LNCAP (cell line): Measurements from ENCODE around the gene CD34.

Source experiments
- TF ChIP-seq, protein P1 (sequence below): fragments of 450-650 bp; IDR thresholded peaks from 2 replicates; pipeline ENCODE4 v1.5.1; 2017; ENCODE audit warnings: mild to moderate bottlenecking

The CD34 gene

DNA sequence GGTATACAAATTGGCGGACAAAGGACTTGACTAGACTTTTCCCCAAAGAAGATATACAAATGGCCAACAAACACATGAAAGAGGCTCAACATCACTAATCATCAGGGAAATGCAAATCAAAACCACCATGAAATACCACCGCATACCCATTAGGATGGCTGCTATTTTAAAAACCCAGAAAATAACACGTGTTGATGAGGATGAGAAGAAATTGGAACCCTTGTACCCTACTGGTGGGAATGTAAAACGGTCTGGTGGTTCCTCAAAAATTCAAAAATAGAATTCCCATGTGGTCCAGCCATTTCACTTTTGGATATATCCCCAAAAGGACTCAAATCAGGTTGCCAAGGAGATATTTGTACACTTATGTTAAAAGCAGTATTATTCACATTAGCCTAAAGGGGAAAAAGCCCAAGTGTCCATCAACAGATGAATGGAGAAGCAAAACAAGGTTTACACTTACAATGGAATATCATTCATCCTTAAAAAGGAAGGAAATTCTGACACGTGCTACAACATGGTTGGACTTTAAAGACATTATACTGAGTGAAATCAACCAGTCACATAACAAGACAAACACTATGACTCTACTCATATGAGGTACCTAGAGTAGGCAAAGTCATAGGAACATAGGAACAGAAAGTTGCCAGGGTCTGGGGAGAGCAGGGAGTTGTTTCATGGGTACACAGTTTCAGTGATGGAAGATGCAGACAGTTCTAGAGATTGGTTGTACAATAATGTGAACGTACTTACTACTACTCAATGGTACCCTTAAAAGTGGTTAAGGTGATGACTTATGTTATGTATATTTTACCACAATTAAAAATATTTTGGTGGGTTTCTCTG lies 17.0 kb downstream of the CD34 start:
- TF ChIP-seq, protein P1, sequence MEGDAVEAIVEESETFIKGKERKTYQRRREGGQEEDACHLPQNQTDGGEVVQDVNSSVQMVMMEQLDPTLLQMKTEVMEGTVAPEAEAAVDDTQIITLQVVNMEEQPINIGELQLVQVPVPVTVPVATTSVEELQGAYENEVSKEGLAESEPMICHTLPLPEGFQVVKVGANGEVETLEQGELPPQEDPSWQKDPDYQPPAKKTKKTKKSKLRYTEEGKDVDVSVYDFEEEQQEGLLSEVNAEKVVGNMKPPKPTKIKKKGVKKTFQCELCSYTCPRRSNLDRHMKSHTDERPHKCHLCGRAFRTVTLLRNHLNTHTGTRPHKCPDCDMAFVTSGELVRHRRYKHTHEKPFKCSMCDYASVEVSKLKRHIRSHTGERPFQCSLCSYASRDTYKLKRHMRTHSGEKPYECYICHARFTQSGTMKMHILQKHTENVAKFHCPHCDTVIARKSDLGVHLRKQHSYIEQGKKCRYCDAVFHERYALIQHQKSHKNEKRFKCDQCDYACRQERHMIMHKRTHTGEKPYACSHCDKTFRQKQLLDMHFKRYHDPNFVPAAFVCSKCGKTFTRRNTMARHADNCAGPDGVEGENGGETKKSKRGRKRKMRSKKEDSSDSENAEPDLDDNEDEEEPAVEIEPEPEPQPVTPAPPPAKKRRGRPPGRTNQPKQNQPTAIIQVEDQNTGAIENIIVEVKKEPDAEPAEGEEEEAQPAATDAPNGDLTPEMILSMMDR = no peak

DNA sequence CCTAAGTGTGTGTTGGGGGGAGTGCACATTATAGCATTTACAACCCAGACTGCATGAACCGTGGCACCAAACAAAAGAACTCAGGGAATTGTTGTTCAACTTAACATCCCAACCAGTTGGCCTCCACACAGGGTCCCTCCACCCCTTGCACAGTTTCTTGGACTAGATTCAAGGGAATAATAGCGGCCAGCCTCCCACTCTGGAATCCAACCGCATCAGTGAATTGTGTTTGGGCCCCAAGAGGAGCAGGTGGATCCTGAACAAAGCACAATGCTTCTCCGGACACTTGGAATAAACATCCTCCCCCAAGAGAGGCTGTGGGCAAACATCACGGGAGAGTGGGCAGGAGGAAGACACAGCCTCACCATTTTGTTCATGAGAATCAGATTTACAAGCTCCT lies 18.2 kb downstream of the CD34 start:
- TF ChIP-seq, protein P1 = no peak

DNA sequence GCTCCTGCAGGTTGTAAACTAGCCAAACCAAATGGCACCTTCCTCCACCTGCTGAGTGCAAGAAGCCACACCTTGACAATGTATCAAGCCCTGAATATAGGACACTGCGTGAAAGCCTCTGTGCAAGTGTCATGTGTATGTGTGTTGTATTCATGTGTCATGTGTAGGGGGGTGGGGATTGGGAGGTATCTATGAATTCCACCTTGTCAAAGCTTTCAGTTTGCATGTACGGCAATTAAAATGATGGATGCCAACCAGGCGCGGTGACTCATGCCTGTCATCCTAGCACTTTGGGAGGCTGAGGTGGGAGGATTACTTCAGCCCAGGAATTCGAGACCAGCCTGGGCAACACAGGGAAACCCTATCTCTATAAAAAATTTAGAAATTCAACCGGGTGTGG lies 19.8 kb downstream of the CD34 start:
- TF ChIP-seq, protein P1 = no peak

DNA sequence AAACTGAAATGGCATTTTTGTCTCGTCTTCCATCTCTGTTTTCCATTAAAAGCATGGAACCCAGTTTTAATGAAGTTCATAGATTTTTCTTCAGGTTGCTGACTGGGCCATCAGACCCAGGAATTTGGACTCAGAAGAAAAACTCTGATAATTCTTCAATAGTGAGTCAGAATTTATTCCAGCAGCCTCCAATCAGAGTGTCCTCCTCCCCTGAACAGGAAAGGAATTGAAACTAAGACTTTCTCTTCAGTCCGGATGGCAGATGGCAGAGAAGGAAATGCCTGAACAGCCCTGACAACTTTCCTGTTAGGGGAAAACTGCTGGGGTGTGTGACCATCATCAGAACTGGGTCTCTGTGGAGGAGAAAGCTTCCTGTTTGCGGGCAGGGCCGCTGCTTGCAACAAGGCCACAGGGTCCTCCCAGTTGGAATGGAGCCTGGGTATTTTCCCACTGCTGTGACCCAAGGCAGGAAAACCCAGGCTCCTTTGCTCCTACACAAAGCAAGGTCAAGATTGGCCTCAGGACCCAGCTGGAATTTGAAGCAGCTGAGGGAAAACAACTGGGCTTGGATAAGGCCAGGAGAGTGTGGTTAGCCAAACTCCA lies 20.7 kb downstream of the CD34 start:
- TF ChIP-seq, protein P1 = no peak

DNA sequence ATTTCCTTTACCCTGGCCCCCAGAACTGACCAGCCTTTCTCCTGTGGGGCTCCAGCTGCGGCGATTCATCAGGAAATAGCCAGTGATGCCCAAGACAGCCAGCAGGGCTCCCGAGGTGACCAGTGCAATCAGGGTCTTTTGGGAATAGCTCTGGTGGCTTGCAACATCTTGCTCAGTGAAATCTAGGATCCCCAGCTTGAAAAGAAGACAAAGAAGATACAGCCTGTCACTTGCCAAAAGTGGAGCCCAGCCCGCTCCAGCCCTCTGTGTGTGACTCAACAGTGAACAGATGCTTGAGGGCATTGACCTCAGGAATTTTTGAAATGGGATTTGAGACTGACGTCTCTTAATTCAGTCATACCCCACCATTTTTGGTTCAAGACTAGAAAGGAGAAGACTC lies 22.3 kb downstream of the CD34 start:
- TF ChIP-seq, protein P1 = no peak

DNA sequence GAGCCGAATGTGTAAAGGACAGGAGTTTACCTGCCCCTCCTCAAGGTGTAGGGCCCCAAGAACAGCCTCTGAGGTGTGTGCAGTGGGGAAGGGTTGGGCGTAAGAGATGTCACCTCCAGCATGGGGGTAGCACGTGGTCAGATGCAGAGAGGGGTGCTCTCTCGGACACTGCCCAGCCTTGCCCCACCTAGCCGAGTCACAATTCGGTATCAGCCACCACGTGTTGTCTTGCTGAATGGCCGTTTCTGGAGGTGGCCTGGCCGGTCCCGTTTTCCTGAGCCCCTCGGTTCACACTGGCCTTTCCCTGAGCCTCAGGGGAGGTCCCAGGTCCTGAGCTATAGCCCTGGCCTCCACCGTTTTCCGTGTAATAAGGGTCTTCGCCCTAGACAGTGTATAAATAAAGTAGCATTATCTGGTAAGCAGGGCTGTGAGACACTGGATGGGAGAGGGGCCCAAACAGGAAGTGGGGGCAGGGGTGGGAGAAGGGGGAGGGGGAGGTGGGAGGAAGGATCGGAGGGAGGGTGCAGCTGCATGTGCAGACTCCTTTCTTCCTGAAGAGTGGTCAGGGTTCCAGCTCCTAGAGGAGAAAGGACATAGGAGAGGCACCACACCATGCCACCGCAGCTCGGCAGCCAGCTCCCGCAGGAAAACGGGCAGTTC lies 23.3 kb downstream of the CD34 start:
- TF ChIP-seq, protein P1 = no peak

DNA sequence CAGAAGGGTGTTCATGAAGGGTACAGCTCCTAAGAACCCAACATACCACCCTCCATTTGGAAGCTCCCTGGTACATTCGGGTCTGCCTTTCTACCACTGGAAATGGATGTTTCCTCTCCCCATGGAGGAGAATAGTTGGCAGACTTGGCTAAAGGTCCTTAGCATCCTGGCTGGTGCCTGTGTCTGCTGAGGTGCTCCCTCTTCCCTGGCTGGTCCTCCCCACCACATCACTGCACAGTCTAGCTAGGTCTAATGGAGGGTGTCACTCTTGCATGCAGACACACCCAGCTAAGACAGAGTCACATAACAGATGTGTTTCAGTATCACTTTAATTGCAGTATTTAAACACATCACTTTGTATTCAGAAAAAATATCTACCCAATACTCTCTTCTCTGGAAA lies 24.7 kb downstream of the CD34 start:
- TF ChIP-seq, protein P1 = no peak
